Measurements from ENCODE around the gene KLK7.

Gene KLK7

GRCh38 chr19:50967929-50968715 is 15.6 kb downstream of the KLK7 start:
- TF ChIP-seq POLR2AphosphoS5 (IDR thresholded peaks at IDR 0.05; ENCODE audit: low read depth, low read length) (no peak), SIN3A (IDR thresholded peaks at IDR 0.05; ENCODE audit: borderline replicate concordance, insufficient read depth, low read length) (no peak), TAF1 (IDR thresholded peaks at IDR 0.05; ENCODE audit: borderline replicate concordance, insufficient read depth, low read length) (no peak), FOXP2 (optimal IDR thresholded peaks at IDR 0.05; ENCODE audit: borderline replicate concordance, extremely low read depth, extremely low read length, insufficient read depth) (no peak), REST (IDR thresholded peaks at IDR 0.05; ENCODE audit: insufficient read depth in 1 of 2, low read depth in 2 of 2, low read length in 2 of 2) (no peak)

- TF ChIP-seq REST (IDR thresholded peaks at IDR 0.05; ENCODE audit: insufficient read depth in 1 of 2, low read depth in 2 of 2, low read length in 2 of 2): no peak
- TF ChIP-seq SIN3A (IDR thresholded peaks at IDR 0.05; ENCODE audit: borderline replicate concordance, insufficient read depth, low read length): no peak
- no peak for TF ChIP-seq FOXP2 (optimal IDR thresholded peaks at IDR 0.05; ENCODE audit: borderline replicate concordance, extremely low read depth, extremely low read length, insufficient read depth)
- TF ChIP-seq TAF1 (IDR thresholded peaks at IDR 0.05; ENCODE audit: borderline replicate concordance, insufficient read depth, low read length): no peak
- TF ChIP-seq POLR2AphosphoS5 (IDR thresholded peaks at IDR 0.05; ENCODE audit: low read depth, low read length): no peak
Measured at GRCh38 chr19:50964266-50964665, 19.5 kb downstream of the KLK7 start.

- no peak for TF ChIP-seq REST (IDR thresholded peaks at IDR 0.05; ENCODE audit: insufficient read depth in 1 of 2, low read depth in 2 of 2, low read length in 2 of 2)
- TF ChIP-seq SIN3A (IDR thresholded peaks at IDR 0.05; ENCODE audit: borderline replicate concordance, insufficient read depth, low read length): no peak
- no peak for TF ChIP-seq FOXP2 (optimal IDR thresholded peaks at IDR 0.05; ENCODE audit: borderline replicate concordance, extremely low read depth, extremely low read length, insufficient read depth)
- no peak for TF ChIP-seq POLR2AphosphoS5 (IDR thresholded peaks at IDR 0.05; ENCODE audit: low read depth, low read length)
- TF ChIP-seq TAF1 (IDR thresholded peaks at IDR 0.05; ENCODE audit: borderline replicate concordance, insufficient read depth, low read length): no peak
Measured at GRCh38 chr19:50963381-50963780, 20.3 kb downstream of the KLK7 start.

GRCh38 chr19:50962245-50962644 is 21.5 kb downstream of the KLK7 start:
- TF ChIP-seq FOXP2 (optimal IDR thresholded peaks at IDR 0.05; ENCODE audit: borderline replicate concordance, extremely low read depth, extremely low read length, insufficient read depth) (no peak), TAF1 (IDR thresholded peaks at IDR 0.05; ENCODE audit: borderline replicate concordance, insufficient read depth, low read length) (no peak), REST (IDR thresholded peaks at IDR 0.05; ENCODE audit: insufficient read depth in 1 of 2, low read depth in 2 of 2, low read length in 2 of 2) (no peak), SIN3A (IDR thresholded peaks at IDR 0.05; ENCODE audit: borderline replicate concordance, insufficient read depth, low read length) (no peak), POLR2AphosphoS5 (IDR thresholded peaks at IDR 0.05; ENCODE audit: low read depth, low read length) (no peak)
